K562 (cell line): ENCODE results near the gene RPS19. TPM values are rescaled to one million over a fixed set of nuclear protein-coding genes. Genes with fewer than 3 reads are reported as not detected.
A peak's percentile ranks its signal among the peaks of the same experiment; 100 is the strongest.

Experiments
- ELK3 ChIP-seq: fragments of 450-650 bp; formaldehyde crosslinking; IDR thresholded peaks from 2 replicates; pipeline ENCODE4 v1.4.0; 2020; ENCODE audit warnings: mild to moderate bottlenecking
- ILK ChIP-seq: fragments of 450-650 bp; IDR thresholded peaks from 2 replicates; pipeline ENCODE4 v1.6.1; 2016; ENCODE audit warnings: missing genetic modification characterization, low read depth, mild to moderate bottlenecking, missing compliant biosample characterization, moderate library complexity, borderline replicate concordance
- LCOR ChIP-seq: sonication (generic); formaldehyde crosslinking; IDR thresholded peaks from 2 replicates; pipeline ENCODE4 v1.8.0; 2022; ENCODE audit warnings: mild to moderate bottlenecking, missing genetic modification reagents
- NCOA6 ChIP-seq: fragments of 450-650 bp; IDR thresholded peaks from 2 replicates; pipeline ENCODE4 v1.6.1; 2017; ENCODE audit warnings: mild to moderate bottlenecking
- POLR2AphosphoS2 ChIP-seq: IDR thresholded peaks from 2 replicates; pipeline ENCODE4 v1.6.1; 2012; ENCODE audit warnings: low read length, improper control_type of control experiment
- TRIM25 ChIP-seq: fragments of 450-650 bp; IDR thresholded peaks from 2 replicates; pipeline ENCODE4 v1.7.0; 2016; ENCODE audit warnings: borderline replicate concordance
- ZBTB40 ChIP-seq, 2 experiments: fragments of 450-650 bp in 1 of 2; sonication (generic) in 1 of 2; formaldehyde crosslinking in 1 of 2; IDR thresholded peaks; 2 replicates each; pipeline versions ENCODE4 v1.7.1 to v1.9.0; 2016 to 2022; ENCODE audit warnings: inconsistent platforms in 1 of 2, mild to moderate bottlenecking in 1 of 2, missing genetic modification reagents in 1 of 2
- ZFPM2 ChIP-seq: fragments of 250-450 bp; sonication (Bioruptor Pico); IDR thresholded peaks from 2 replicates; pipeline ENCODE4 v1.5.1; 2022; ENCODE audit warnings: mild to moderate bottlenecking
- ZNF592 ChIP-seq: fragments of 450-650 bp; IDR thresholded peaks from 2 replicates; pipeline ENCODE4 v1.6.1; 2017; ENCODE audit warnings: antibody characterized with exemption, mild to moderate bottlenecking
- ZNF780A ChIP-seq: fragments of 250-450 bp; sonication (Bioruptor Pico); IDR thresholded peaks from 2 replicates; pipeline ENCODE4 v1.5.0; 2021; ENCODE audit warnings: mild to moderate bottlenecking
- polyA plus RNA-seq, 8 experiments: library from polyadenylated mRNA; depleted of rRNA in 4 of 8; stranded (reverse) in 5 of 8; unstranded in 3 of 8; fragments of >200 nt; fragmentation: Nextera tagmentation in 2 of 8; fragmentation: Illumina TruSeq in 1 of 8; extraction: Ambion mirVana in 2 of 8; extraction: Trizol in 1 of 8; gene quantifications; 2 replicates each; pipeline versions ENCODE4 v1.2.1 to v1.2.3, GENCODE V29; 2011 to 2014; ENCODE audit warnings: inconsistent platforms in 1 of 8, missing spikeins in 1 of 8
- total RNA-seq, 7 experiments: library from RNA; depleted of rRNA in 6 of 7; stranded (reverse); fragments of >200 nt in 6 of 7; fragmentation: Illumina TruSeq in 2 of 7; extraction: Trizol in 2 of 7; gene quantifications; 2 replicates each; pipeline versions ENCODE4 v1.2.1 to v1.2.3, GENCODE V29; 2011 to 2021; ENCODE audit warnings: low replicate concordance in 1 of 7

The RPS19 gene
- total and polyA plus RNA-seq, 9 of the 15 experiments (the other 6 are each of a cell fraction or from before 2014, with no cell fraction given): 1,964 to 3,408 (median 2,747) TPM

GRCh38 chr19:41859618-41860418 is at the start of gene RPS19 (continued):
- TF ChIP-seq ZBTB40 (IDR thresholded peaks at IDR 0.05): peak; percentile 98
- no peak for TF ChIP-seq ZBTB40 (CRISPR knock-in tag; IDR thresholded peaks at IDR 0.05)
- TF ChIP-seq POLR2AphosphoS2: no peak
- no peak for TF ChIP-seq NCOA6
- TF ChIP-seq ELK3 (CRISPR knock-in tag): no peak
- TF ChIP-seq LCOR: peak; percentile 58
- no peak for TF ChIP-seq ZFPM2 (CRISPR knock-in tag)
- TF ChIP-seq TRIM25: no peak
- no peak for TF ChIP-seq ILK (tag)
- TF ChIP-seq ZNF592: peak; percentile 70; the same call in 1 of the 2 replicates
- TF ChIP-seq ZNF780A: no peak
